Heart left ventricle (tissue), 16 donors: ENCODE measurements around the gene CASZ1. TPM values are rescaled to one million over a fixed set of nuclear protein-coding genes. Genes with fewer than 3 reads are reported as not detected.

ENCODE experiments used
- ATAC-seq, 4 donors: fragments of 200-7000 bp; cut with Tn5 transposase; one replicate each; pipeline ENCODE4 v1.9.1; 2020 to 2022; ENCODE audit warnings: moderate library complexity in 4 of 4, mild to moderate bottlenecking in 3 of 4, moderate number of reproducible peaks in 1 of 4
- DNase-seq, 5 donors: peaks; one replicate each; pipeline ENCODE4 v3.0.0-alpha.2; 2020
- H3K27ac ChIP-seq, 12 donors: fragments of 200-600 bp; sonication (generic) in 4 of 12; one replicate each; pipeline versions ENCODE4 v1.5.0 to v1.8.0; 2016 to 2022; ENCODE audit warnings: mild to moderate bottlenecking in 2 of 12
- H3K27me3 ChIP-seq, 9 donors: fragments of 200-600 bp; sonication (generic) in 2 of 9; one replicate each; pipeline versions ENCODE4 v1.5.1 to v1.8.0; 2016 to 2022; ENCODE audit warnings: mild to moderate bottlenecking in 3 of 9
- H3K36me3 ChIP-seq, 9 donors: fragments of 200-600 bp; sonication (generic) in 2 of 9; one replicate each; pipeline versions ENCODE4 v1.5.0 to v1.8.0; 2018 to 2022; ENCODE audit warnings: mild to moderate bottlenecking in 2 of 9
- H3K4me1 ChIP-seq, 12 donors: fragments of 200-600 bp; sonication (generic) in 4 of 12; one replicate each; pipeline versions ENCODE4 v1.5.0 to v1.8.0; 2016 to 2022; ENCODE audit warnings: mild to moderate bottlenecking in 3 of 12
- H3K4me3 ChIP-seq, 12 donors: fragments of 200-600 bp; sonication (generic) in 4 of 12; one replicate each; pipeline versions ENCODE4 v1.5.0 to v1.8.0; 2017 to 2022; ENCODE audit warnings: mild to moderate bottlenecking in 9 of 12, moderate library complexity in 4 of 12
- H3K9me3 ChIP-seq, 12 donors: fragments of 200-600 bp; sonication (generic) in 4 of 12; one replicate each; pipeline versions ENCODE4 v1.5.0 to v1.8.0; 2016 to 2022; ENCODE audit warnings: mild to moderate bottlenecking in 1 of 12
- POLR2A ChIP-seq, 2 donors: fragments of 450-650 bp; IDR thresholded peaks; one replicate each; pipeline ENCODE4 v1.6.1; 2017; ENCODE audit warnings: antibody characterized with exemption in 2 of 2, mild to moderate bottlenecking in 2 of 2, moderate library complexity in 2 of 2
- WGBS, 4 donors: extraction: QIAGEN DNeasy Blood & Tissue Kit in 2 of 4; methylation state at CpG; one replicate each; pipeline versions ENCODE4 v1.1.5 to v1.1.7; 2013 to 2018; 5-methylcytosine and 5-hydroxymethylcytosine counted together
- intact Hi-C, 10 donors: fragments of 100-400 bp; cut with DNase I; formaldehyde crosslinking; loops; one replicate each; pipeline versions ENCODE4 v1.11.1 to v1.14.2; 2022
- polyA plus RNA-seq, 2 donors: library from polyadenylated mRNA; stranded (reverse); fragments of 200-250 nt; gene quantifications; one replicate each; pipeline ENCODE4 v1.2.3, GENCODE V29; 2013
- total RNA-seq, 9 donors: library from RNA; depleted of rRNA in 2 of 9; stranded (reverse); fragments of >200 nt in 2 of 9; fragmentation: NEBNext Ultra II Directional in 3 of 9; extraction: Animal tissue kit (Norgen Biotek cat#: 25700) in 3 of 9; gene quantifications; one replicate each; pipeline versions ENCODE4 v1.1.0 to v1.2.4, GENCODE V29; 2016 to 2023
- TF ChIP-seq, protein P1 (sequence below), 12 donors: fragments of 200-600 bp; sonication (generic) in 4 of 12; IDR thresholded peaks; one replicate each; pipeline versions ENCODE4 v1.5.0 to v1.8.0; 2018 to 2022; ENCODE audit warnings: antibody characterized with exemption in 12 of 12, mild to moderate bottlenecking in 5 of 12
- donor health status: ischemic (EF 13 %, LVEDD 7.1; RV severe dilation, severe dysfunction).
- donor health status: healthy with polysubstance abuse.
- donor health status: DM: no; HTN: yes; CAD: no.
- donor health status: DM: no; HTN: no; CAD: no.
- donor health status: ischemic (EF 25% LVEDD 6.9; RV normal size, moderate dysfunction).
- donor health status: ischemic (EF 25% LVEDD 5.7; RV mildly dilated, moderate dysfunction).
- donor health status: healthy.
- donor health status: DM: yes; HTN: yes; CAD: no.
- donor health status: ischemic (EF 35%, LVEDD 5.7; RV mildly dilated, moderate dysfunction).
- donor health status: nonischemic (EF 11% LVEDD 7.7; RV severe dilation, severe dysfunction).
- donor health status: DM: yes; HTN: yes; CAD: no.
- donor health status: PGD.
- donor health status: ischemic (EF 29% LVEDD 5.4; RV normal size, mild dysfunction).
- donor health status: nonischemic (EF 23%, LVEDD 6.1; RV moderate dilation, normal function).

CASZ1 gene
- total and polyA plus RNA-seq, 11 donors: 28.8 to 84.9 (median 55.0) TPM

- Histone ChIP-seq H3K4me3 (no peak overlapping the region), H3K36me3 (no peaks in the 10 kb centered on the region), H3K4me1 (peaks cover 0 to under 1% (median 0%) of the 10 kb centered on the region in 12 donors), H3K9me3 (peaks cover 0 to 20% (median 1%) of the 10 kb centered on the region in 12 donors), H3K27ac (no peak overlapping the region), H3K27me3 (peaks cover 0 to 26% (median 6%) of the 10 kb centered on the region in 9 donors)
- intact Hi-C loops: no loop called here
- no peak for TF ChIP-seq POLR2A (IDR thresholded peaks at IDR 0.05)
- TF ChIP-seq, protein P1, sequence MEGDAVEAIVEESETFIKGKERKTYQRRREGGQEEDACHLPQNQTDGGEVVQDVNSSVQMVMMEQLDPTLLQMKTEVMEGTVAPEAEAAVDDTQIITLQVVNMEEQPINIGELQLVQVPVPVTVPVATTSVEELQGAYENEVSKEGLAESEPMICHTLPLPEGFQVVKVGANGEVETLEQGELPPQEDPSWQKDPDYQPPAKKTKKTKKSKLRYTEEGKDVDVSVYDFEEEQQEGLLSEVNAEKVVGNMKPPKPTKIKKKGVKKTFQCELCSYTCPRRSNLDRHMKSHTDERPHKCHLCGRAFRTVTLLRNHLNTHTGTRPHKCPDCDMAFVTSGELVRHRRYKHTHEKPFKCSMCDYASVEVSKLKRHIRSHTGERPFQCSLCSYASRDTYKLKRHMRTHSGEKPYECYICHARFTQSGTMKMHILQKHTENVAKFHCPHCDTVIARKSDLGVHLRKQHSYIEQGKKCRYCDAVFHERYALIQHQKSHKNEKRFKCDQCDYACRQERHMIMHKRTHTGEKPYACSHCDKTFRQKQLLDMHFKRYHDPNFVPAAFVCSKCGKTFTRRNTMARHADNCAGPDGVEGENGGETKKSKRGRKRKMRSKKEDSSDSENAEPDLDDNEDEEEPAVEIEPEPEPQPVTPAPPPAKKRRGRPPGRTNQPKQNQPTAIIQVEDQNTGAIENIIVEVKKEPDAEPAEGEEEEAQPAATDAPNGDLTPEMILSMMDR (IDR thresholded peaks at IDR 0.05): no peak
- no peak for DNase-seq
- WGBS, 4 donors: 85 to 91% (median 89%) methylated on average over 13 of the region's 13 CpGs
- no peak for ATAC-seq
These were observed 44.7 kb upstream of the CASZ1 start for GRCh38 chr1:10841118-10841517.

- intact Hi-C loops: no loop called here
- 63 to 71% (median 68%) methylated on average over 9 of the region's 9 CpGs for WGBS, 4 donors
- TF ChIP-seq POLR2A (IDR thresholded peaks at IDR 0.05): no peak
- TF ChIP-seq, protein P1 (IDR thresholded peaks at IDR 0.05): no peak
- DNase-seq: peak in 1 of 5 donors; percentile 16
- peaks cover 0 to 14% (median 1%) of the 10 kb centered on the region in 12 donors for H3K9me3 ChIP-seq
- H3K27ac ChIP-seq: no peak overlapping the region
- peaks cover 0 to 43% (median 14%) of the 10 kb centered on the region in 9 donors for H3K27me3 ChIP-seq
- ATAC-seq: no peak
- no peak overlapping the region for H3K4me3 ChIP-seq
- H3K4me1 ChIP-seq: peaks cover 0 to 8% (median 0%) of the 10 kb centered on the region in 12 donors
- no peaks in the 10 kb centered on the region for H3K36me3 ChIP-seq
These were observed 42.8 kb upstream of the CASZ1 start for GRCh38 chr1:10839188-10839770.

- 60 to 70% (median 65%) methylated on average over 11 of the region's 11 CpGs for WGBS, 4 donors
- no peak overlapping the region for H3K27ac ChIP-seq
- DNase-seq (peak in 1 of 5 donors; percentile 13), ATAC-seq (no peak)
- TF ChIP-seq, protein P1 (IDR thresholded peaks at IDR 0.05): no peak
- TF ChIP-seq POLR2A (IDR thresholded peaks at IDR 0.05): no peak
- H3K9me3 ChIP-seq: peaks cover 0 to 6% (median under 1%) of the 10 kb centered on the region in 12 donors
- H3K27me3 ChIP-seq: peaks cover 0 to 43% (median 14%) of the 10 kb centered on the region in 9 donors
- peaks cover 0 to 8% (median 0%) of the 10 kb centered on the region in 12 donors for H3K4me1 ChIP-seq
- intact Hi-C loops: no loop called here
- H3K4me3 ChIP-seq: no peak overlapping the region
- H3K36me3 ChIP-seq: no peaks in the 10 kb centered on the region
These were observed 42.1 kb upstream of the CASZ1 start for GRCh38 chr1:10838541-10838940.

DNA sequence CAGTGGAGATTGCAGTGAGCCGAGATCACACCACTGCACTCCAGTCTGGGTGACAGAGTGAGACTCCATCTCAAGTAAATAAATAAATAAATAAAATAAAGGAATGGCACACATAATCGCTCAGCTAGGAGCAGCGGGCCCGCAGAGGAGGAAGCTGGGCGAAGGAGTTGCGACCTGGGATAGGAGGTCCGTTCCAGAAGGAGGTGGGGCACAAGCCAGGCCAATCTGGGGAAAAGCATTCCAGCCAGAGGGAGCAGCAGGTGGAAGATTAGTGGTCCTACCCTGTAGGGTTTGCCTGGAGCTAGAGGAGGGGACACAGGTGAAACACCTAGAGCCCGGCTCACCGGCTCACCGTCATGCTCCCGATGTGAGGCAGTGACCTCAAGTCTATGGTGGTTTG, 40.3 kb upstream of the CASZ1 start:
- Histone ChIP-seq H3K4me3 (no peak overlapping the region), H3K27me3 (peaks cover 0 to 45% (median 14%) of the 10 kb centered on the region in 9 donors), H3K27ac (no peak overlapping the region), H3K36me3 (no peaks in the 10 kb centered on the region), H3K9me3 (no peaks in the 10 kb centered on the region), H3K4me1 (peaks cover 0 to 8% (median 0%) of the 10 kb centered on the region in 12 donors)
- peak in 1 of 5 donors; percentile 16 for DNase-seq
- WGBS, 4 donors: 83 to 86% (median 85%) methylated on average over 7 to 11 of the region's 11 CpGs
- no peak for TF ChIP-seq POLR2A (IDR thresholded peaks at IDR 0.05)
- TF ChIP-seq, protein P1 (IDR thresholded peaks at IDR 0.05): no peak
- ATAC-seq: no peak
- intact Hi-C loops: no loop called here
